HG03469 (cell line): Measurements from ENCODE around the gene PEPD.
"Not testable (repeated sequence)": the region's sequence is repeated elsewhere in the genome, so short reads cannot be mapped to it uniquely, and the experiment has no call there.

Experiments used
- ATAC-seq: cut with Tn5 transposase; IDR thresholded peaks from one replicate; pipeline ENCODE4 v1.9.1; 2021; ENCODE audit warnings: mild to moderate bottlenecking, moderate library complexity, moderate number of reproducible peaks; ENCODE audit not compliant: unreplicated experiment

PEPD gene

DNA sequence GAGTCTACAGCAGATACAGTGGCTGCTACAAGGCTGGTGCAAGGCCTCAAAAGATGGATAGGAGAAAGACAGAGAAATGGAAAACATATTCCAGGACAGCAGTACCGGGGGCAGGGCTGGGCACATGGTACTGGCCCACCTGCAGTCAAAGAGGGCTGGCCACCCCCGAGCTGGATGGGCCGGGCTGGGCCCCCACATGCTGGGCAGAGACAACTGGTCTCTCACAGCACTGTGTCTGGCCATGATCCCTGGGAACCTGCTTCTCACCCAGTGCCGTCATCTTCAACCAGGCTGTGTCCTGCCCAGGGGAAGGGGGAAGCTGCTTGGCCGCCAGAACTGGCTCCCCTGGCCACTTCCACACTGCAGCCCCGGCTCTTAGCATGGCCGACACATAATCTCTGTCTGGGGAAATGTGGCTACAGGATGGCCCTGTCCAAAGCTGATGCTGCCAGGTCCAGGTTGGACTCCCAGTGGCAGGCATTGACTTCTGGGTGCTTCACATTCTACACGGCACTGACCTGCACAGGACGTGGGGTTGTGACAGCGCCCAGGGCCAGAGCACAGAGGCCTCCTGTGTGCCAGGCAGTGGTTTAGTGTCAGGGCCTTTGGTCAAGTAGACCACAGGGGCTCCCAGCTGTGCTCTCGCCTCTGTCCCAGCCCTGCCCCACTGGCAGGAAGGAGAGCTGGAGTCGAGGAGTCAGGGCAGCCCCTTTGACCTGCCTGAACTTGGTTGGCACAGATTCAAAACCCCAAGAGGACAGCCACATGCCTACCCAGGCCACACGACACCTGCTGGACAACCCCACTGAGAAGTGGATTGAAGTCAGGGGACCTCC lies 21.7 kb downstream of the PEPD start:
- ATAC-seq: no peak

DNA sequence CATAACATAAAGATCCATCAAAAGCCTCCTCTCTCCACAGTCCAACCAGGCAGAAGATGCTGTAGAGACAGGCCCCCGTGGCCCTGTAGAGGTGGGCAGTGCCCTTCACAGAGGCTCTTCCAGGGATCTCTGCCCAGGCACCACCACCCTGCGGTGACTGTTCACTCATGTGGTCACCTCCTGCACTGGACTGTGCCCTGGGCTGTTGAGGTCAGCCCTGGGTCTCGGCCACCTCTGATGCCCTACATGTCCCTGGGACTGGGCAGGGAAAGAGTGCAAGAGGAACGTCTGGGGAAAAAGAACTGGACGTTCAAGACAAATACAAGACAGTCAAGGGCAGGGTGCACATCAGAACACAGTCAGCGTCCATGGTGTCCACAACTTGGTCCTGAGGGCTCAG lies 22.3 kb downstream of the PEPD start:
- no peak for ATAC-seq

- ATAC-seq: no peak
These were observed 23.1 kb downstream of the PEPD start for GRCh38 chr19:33498391-33499000.

GRCh38 chr19:33497778-33498175 lies 23.8 kb downstream of the PEPD start:
- no peak for ATAC-seq

DNA sequence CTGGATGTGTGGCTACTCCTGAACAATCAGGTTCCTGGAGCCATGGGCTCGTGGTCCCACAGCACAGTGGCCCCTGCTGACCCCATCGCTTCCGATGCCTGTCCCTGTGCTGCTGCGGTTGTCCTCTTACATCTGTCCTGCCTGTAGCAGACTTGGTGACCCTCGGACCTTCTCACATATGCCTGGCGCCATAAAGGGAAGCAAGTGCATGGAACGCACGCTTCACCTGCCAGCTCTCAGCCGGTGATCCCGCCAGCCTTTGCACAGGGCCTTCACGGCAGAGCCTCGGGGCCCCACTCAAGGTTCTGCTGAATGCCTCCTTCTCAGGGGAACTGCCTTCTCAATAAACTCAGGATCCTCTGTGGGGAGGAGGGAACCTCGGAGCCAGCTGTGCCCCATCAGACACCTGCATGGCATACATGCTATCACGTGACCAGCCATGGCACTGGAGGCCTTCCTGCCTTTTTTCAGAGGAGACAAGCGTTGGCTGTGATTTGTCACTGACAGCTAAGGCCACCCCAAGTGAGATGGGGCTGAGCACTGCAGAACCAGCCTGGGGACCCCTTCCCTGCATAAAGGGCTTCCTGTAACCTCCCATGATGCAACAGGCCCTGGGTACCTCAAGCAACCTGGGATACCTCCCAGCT lies 24.3 kb downstream of the PEPD start:
- no peak for ATAC-seq

DNA sequence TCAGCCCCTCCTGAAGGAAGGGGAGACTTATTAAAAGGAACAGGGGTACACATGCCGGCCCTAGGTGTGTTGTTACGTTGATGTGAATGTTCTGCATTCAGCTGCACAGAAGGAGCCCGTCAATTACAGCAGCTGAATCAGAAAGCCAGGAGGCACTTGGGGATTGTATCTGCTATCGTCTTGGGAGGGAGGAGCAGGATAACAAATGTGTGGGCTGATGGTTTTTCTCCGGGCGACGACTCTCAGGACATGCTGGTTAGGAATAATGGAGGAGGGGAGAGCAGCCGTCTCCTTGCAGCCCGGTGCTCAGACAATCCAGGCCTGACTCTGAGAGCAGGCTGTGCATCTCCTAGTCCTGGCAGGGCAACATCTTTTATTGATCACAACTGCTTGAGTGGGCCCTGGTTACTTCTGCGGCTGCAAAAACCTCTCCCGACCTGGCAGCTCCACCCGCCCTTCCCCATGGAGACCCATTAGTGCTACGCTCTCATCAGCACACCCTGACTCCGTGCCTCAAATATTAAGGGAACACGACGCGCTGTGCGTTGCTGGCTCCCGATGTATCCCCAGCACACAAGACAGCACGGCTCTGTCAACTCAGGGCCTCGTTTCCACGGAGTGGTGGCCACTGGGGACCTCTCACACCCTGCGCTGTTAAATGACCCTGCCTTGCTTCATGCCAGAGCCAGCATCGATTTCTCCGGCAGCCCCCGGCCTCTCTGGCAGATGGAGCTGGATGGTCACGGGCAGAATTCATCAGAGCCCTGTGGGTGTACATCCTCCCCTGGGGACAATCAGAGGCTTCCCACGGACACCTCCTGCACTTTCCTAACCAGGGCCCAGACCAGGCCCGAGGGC lies 25.3 kb downstream of the PEPD start:
- no peak for ATAC-seq

GRCh38 chr19:33493401-33494275 lies 28.0 kb downstream of the PEPD start:
- ATAC-seq: no peak

DNA sequence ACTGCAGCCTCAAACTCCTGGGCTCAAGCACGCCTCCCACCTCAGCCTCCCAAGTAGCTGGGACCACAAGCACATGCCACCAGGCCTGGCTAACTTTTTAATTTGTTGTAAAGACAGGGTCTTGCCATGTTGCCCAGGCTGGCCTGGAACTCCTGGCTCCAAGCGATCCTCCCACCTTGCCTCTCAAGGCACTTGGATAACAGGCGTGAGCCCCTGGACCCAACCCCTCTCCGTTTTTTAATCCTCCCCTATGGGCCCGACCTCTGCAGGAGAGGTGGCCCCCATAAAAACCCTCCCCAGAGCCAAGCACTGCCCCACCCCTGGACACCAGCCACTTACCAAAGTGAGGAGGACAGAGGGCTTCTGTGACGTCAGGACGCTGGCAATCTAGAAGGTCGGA lies 28.6 kb downstream of the PEPD start:
- no peak for ATAC-seq

DNA sequence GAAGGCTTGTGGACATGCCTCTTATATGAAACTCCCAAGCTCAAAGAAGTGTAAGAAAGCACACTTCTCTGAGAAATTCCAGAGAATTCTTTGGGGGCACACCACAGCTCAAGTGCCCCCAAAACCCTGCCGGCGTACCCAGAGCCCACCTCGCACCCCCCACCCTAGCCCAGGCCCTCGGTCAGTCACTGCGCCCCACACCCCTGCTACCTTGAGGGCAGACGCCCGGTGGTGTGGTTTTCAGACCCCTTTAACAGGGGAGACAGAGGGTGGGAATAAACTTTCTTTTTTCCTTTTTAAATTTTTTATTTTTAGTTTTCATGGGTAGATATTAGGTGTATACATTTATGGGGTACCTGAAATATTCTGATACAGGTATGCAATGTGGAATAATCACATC lies 29.5 kb downstream of the PEPD start:
- no peak for ATAC-seq

DNA sequence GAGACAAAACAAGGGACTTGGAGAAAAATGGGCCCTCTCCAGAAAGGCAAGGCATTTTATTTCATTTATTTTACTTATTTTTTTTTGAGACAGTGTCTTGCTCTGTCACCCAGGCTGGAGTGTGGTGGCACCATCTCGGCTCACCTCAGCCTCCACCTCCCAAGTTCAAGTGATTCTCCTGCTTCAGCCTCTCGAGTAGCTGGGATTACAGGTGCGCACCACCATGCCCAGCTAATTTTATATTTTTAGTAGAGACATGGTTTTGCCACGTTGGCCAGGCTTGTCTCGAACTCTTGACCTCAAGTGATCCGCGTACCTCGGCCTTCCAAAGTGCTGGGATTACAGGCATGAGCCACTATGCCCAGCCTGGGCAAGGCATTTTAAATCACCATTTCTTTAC lies 31.0 kb downstream of the PEPD start:
- ATAC-seq: not testable (repeated sequence)

GRCh38 chr19:33490041-33490451 lies 31.5 kb downstream of the PEPD start:
- no peak for ATAC-seq

DNA sequence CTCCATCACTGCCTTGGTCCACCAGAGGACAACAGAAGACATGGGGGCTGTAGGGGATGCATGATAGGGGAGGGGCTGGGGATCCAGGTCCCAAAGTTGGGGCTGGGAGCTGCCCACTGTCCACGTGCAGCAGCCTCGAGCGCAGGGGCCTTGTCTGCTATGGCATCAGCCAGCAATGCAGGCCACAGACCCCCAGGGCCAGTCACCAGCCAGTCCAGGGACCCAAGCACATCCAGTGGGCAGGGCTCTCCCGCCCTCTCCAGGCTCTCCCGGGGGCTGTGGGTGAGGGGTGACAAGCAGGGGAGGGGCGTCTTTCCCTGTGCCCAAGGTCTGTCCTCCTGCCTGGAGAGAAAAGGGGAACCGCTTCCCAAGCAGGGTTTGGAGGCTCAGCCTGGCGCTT lies 32.8 kb downstream of the PEPD start:
- no peak for ATAC-seq

DNA sequence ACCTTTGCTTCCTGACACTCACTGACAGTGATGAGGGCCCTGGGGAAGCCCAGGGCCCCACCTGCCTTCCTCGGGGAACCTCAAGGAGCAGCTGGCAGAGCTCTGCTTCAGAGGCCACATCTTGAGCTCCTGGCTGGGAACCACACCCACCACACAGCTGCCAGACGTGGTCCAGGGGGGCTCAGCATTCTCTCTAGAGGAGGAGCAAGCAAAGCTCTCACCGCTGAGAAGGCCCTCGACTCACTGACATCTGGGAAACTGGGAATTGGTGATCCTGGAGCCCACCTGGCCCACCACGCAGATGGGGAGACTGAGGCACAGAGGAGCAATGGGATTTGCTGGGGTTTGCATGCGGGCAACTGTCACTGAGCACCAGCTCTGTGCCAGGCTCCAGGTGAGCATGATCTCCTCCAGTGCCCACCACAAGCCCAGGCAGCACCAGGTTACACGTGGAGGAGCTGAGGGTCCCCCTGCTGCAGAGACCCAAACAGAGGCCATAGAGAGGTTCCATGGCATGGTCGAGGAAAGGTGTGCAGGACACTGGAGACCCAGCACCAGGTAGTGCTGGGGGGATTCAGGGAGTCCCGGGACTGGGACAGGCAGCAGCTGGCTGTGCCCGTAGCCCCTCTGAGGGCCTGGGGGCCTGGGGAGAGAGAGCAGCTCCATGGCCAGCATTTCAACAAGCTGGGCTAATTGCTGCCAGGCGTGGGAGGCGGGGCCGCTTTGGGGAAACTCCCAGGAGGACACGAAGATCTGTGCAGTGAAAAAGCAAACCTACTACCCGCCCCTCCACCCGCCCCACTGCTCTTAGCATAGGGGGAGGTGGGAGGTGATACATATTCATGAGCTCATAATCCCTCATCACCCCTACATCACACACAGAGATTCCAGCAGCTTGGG lies 33.4 kb downstream of the PEPD start:
- no peak for ATAC-seq

DNA sequence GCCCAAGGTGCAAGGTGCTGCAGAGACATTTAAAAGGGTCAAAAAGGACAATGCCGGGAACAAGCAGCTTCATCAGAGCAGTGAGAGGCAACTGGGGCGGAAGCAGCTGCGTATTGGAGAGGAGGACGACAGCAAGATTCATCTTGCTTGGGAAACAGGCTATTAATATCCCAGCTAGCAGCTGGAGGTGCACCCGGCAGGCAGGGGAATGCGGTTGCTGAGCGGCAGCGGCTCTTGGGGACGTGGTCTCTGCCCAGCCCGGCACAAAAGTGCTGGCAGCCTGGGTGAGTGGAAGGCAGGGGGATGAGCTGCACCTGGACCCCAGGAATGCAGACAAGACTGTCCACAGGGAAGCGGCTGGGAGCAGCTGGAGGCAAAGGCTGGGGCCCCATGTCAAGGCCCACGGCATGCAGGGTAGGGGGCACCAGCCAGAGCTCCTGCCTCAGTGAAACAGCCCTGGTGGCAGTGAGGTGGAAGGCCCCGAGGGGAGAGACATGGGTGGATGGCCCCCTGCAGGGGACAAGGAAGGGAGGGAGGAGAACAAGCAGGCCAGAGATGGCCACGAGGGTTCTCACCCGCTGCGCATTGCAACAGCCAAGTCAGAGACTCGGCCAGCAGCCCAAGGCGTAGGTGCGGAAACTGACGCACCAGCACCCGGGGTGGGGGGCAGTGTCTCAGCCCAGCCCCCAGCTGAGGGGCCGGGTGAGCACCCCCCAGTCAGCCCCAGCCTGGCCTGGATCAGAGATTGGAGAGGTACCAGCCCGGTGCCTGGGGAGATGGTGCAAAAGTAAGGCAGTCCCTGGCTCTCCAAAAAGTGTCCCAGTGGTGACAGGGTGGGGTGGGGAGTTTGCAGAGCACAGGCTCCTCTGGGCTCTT lies 34.4 kb downstream of the PEPD start:
- no peak for ATAC-seq

DNA sequence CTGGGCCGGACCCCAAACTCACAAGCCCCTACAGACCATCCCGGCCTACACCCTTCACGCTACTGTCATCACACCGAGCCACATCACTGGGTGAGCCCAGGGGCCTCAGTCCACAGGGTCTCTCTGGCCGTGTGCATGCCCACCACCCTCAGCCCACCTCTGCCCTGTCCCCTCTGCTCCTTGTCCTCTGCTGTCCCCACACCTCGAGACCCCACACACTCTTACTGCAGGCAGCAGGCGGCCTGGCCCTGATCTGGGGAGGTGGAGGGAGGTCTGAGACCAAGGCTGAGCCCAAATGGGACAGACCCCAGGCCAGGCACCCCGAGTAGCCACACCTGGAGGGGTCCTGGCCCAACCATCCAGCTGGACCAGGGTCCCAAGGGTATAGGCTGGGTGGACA lies 35.2 kb downstream of the PEPD start:
- no peak for ATAC-seq

GRCh38 chr19:33484226-33484774 lies 37.3 kb downstream of the PEPD start:
- ATAC-seq: no peak

DNA sequence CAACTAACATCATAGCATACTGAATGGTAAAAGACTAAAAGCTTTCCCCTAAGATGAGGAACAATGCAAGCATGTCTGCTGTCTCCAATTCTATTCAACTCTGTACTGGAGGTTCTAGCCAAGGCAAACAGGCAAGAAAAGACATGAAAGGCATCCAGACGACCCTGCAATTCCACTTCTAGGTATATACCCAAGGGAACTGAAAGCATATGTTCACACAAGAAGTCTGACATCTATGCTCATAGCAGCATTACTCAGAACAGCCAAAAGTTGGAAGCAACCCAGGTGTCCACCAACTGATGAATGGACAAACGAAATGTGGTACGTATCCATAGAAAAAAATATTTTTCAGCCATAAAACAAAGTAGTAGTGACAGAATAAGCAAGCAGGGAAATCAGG lies 39.1 kb downstream of the PEPD start:
- no peak for ATAC-seq

- ATAC-seq: no peak
These were observed 39.7 kb downstream of the PEPD start for GRCh38 chr19:33481863-33482262.
